ENCODE results near the gene RHBDD2. TPM values are rescaled to one million over a fixed set of nuclear protein-coding genes. Genes with fewer than 3 reads are reported as not detected.
"Not testable (repeated sequence)": the region's sequence is repeated elsewhere in the genome, so short reads cannot be mapped to it uniquely, and the experiment has no call there.

The RHBDD2 gene
- total RNA-seq = 10 to 100 TPM; 51.6 to 68.9 TPM
- 76.5 TPM for polyA plus RNA-seq (2013, experiment 1 of 2)
- polyA plus RNA-seq (2013, experiment 2 of 2) = 71.4 TPM
- long read RNA-seq, experiment 1, transcript RHBDD2-201 (4 exons, 1,802 nt) = major isoform, 40 of 65 reads
- long read RNA-seq, experiment 1, partial matches to known transcripts = 11 of 65 reads
- long read RNA-seq, experiment 1, other reads (novel, unspliced or antisense) = 4 of 65 reads
- long read RNA-seq, experiment 2, transcript RHBDD2-203 (3 exons, 1,274 nt) = minor isoform, 7 of 239 reads
- long read RNA-seq, experiment 2, transcript RHBDD2-201 (4 exons, 1,802 nt) = major isoform, 176 of 239 reads
- long read RNA-seq, experiment 2, transcript RHBDD2-202 (5 exons, 1,878 nt) = minor isoform, 41 of 239 reads
- long read RNA-seq, experiment 2, partial matches to known transcripts = 1 of 239 reads
- long read RNA-seq, experiment 2, other reads (novel, unspliced or antisense) = 13 of 239 reads
- long read RNA-seq, experiment 3, transcript RHBDD2-202 (5 exons, 1,878 nt) = minor isoform, 50 of 238 reads
- long read RNA-seq, experiment 3, transcript RHBDD2-201 (4 exons, 1,802 nt) = major isoform, 174 of 238 reads
- long read RNA-seq, experiment 3, partial matches to known transcripts = 5 of 238 reads
- long read RNA-seq, experiment 3, other reads (novel, unspliced or antisense) = 6 of 238 reads
- long read RNA-seq, experiment 4, transcript RHBDD2-202 (5 exons, 1,878 nt) = minor isoform, 54 of 296 reads
- long read RNA-seq, experiment 4, transcript RHBDD2-201 (4 exons, 1,802 nt) = major isoform, 228 of 296 reads
- long read RNA-seq, experiment 4, partial matches to known transcripts = 1 of 296 reads
- long read RNA-seq, experiment 4, other reads (novel, unspliced or antisense) = 10 of 296 reads

DNA sequence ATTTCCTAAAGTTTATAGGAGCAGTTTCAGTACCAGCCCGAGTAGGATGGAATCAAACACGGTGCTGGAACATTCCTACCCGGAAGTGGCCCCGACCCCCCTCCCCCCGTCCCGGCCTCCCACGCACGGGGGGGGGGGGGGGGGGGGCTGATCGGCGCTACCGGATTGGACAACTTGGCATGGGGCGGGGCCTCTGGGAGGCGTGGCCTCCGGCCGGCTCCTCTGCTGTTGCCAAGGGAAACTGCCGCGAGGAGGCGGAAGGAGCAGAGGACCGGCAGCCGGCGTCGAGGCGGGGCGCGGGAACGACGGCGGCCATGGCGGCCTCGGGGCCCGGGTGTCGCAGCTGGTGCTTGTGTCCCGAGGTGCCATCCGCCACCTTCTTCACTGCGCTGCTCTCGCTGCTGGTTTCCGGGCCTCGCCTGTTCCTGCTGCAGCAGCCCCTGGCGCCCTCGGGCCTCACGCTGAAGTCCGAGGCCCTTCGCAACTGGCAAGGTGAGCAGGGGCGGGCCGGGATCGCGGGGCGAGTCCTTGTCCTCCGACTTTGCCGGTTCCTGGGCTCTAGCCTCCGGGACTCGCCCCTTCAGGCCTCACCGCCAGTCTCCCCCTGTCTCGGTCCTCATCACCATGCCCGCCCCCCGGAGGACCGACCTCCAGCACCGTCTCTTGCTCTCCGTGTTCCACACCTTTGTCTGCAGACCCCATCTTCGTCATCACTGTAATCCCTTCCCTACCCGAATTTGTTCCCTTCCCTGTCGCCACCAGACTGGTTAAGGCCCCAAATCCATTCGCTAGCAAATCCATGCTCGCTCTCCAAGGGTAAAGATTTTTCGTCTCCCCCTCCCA, at the start of gene RHBDD2:
Gene RHBDD2, plus strand, starts transcription at position 266 of the 843 bp plus-strand sequence. Its CDS starts 49 bp downstream, at position 315.
- Mint-ChIP-seq H3K9me3 (no peaks in the 10 kb centered on the region), H3K4me3 (peak within 1 kb of the TSS; percentile 88), H3K36me3 (ENCODE audit: low read depth) (peaks cover 36% of the 10 kb centered on the region), H3K27me3 (ENCODE audit: insufficient read depth) (no peaks in the 10 kb centered on the region), H3K27ac (peak within 1 kb of the TSS; percentile 91), H3K4me1 (peaks cover 32% of the 10 kb centered on the region)
- DNase-seq = peak; percentile 98
- Histone ChIP-seq H3K27ac (ENCODE audit: low read depth, low read length) (peak within 1 kb of the TSS; percentile 86), H3K9me3 (ENCODE audit: control insufficient read depth, low read length) (no peaks in the 10 kb centered on the region), H3K36me3 (ENCODE audit: control insufficient read depth, insufficient read depth, low read length) (peaks cover 35% of the 10 kb centered on the region), H3K4me3 (ENCODE audit: low read length) (peak within 1 kb of the TSS; percentile 92), H3K4me1 (ENCODE audit: control insufficient read depth, insufficient read depth, low read length) (peaks cover 3% of the 10 kb centered on the region), H3K27me3 (ENCODE audit: control insufficient read depth, insufficient read depth, low read length, poor library complexity, severe bottlenecking) (no peaks in the 10 kb centered on the region), H3K9ac (ENCODE audit: extremely low read depth, low read length, poor library complexity, severe bottlenecking) (peak within 1 kb of the TSS; percentile 82)
- TF ChIP-seq, protein P1, sequence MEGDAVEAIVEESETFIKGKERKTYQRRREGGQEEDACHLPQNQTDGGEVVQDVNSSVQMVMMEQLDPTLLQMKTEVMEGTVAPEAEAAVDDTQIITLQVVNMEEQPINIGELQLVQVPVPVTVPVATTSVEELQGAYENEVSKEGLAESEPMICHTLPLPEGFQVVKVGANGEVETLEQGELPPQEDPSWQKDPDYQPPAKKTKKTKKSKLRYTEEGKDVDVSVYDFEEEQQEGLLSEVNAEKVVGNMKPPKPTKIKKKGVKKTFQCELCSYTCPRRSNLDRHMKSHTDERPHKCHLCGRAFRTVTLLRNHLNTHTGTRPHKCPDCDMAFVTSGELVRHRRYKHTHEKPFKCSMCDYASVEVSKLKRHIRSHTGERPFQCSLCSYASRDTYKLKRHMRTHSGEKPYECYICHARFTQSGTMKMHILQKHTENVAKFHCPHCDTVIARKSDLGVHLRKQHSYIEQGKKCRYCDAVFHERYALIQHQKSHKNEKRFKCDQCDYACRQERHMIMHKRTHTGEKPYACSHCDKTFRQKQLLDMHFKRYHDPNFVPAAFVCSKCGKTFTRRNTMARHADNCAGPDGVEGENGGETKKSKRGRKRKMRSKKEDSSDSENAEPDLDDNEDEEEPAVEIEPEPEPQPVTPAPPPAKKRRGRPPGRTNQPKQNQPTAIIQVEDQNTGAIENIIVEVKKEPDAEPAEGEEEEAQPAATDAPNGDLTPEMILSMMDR (conservative IDR thresholded peaks at IDR 0.05) = no peak
- WGBS, 2 experiments (ENCODE audit: insufficient coverage in 1 of 2, insufficient read length in 1 of 2) = 0% methylated on average over 17 to 55 of the region's 65 CpGs

DNA sequence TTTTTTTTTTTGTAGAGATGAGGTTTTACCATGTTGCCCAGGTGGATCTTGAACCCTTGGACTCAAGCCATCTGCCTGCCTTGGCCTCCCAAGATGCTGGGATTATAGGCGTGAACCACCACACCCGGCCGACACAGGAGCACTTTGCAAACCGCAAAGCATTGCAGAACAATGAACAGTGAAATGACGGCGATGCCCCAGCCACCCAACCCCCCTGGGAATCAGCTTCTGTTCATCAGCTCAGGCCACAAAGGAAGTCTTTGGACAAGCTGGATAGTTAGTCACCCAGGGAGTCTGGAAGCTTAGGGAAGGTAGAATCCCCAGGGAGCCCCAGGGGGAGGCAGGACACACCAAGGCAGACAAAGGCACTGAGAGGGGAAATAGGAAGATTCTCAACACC, 49.2 kb upstream of the RHBDD2 start:
- peaks cover 36% of the 10 kb centered on the region for H3K27me3 Mint-ChIP-seq (ENCODE audit: insufficient read depth)
- WGBS, 2 experiments (ENCODE audit: insufficient coverage in 1 of 2, insufficient read length in 1 of 2) = 80 to 83% methylated on average over 3 to 6 of the region's 6 CpGs
- H3K27me3 ChIP-seq (ENCODE audit: control insufficient read depth, insufficient read depth, low read length, poor library complexity, severe bottlenecking); H3K9me3 Mint-ChIP-seq; H3K4me3 ChIP-seq (ENCODE audit: low read length); H3K36me3 Mint-ChIP-seq (ENCODE audit: low read depth); H3K27ac ChIP-seq (ENCODE audit: low read depth, low read length); H3K4me3 Mint-ChIP-seq; H3K9me3 ChIP-seq (ENCODE audit: control insufficient read depth, low read length); H3K9ac ChIP-seq (ENCODE audit: extremely low read depth, low read length, poor library complexity, severe bottlenecking); H3K4me1 ChIP-seq (ENCODE audit: control insufficient read depth, insufficient read depth, low read length); H3K27ac Mint-ChIP-seq; DNase-seq; H3K36me3 ChIP-seq (ENCODE audit: control insufficient read depth, insufficient read depth, low read length); H3K4me1 Mint-ChIP-seq: not testable (repeated sequence)

DNA sequence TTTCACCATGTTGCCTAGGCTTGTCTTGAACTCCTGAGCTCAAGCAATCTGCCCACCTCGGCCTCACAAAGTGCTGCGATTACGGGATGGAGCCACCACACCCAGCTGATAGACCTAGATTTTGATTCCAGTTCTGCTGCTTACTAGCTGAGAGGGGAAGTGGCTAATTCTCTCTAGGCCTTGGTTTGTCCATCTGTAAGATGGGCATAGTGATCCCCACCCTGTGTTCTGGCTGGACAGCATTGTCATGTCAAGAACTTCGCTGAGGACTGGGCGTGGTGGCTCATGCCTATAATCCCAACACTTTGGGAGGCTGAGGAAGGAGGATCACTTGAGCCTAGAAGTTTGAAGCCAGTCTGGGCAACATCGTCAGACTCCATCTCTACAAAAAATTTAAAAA, 47.9 kb upstream of the RHBDD2 start:
- peaks cover 30% of the 10 kb centered on the region for H3K27me3 Mint-ChIP-seq (ENCODE audit: insufficient read depth)
- Histone ChIP-seq H3K4me1 (ENCODE audit: control insufficient read depth, insufficient read depth, low read length) (no peaks in the 10 kb centered on the region), H3K9me3 (ENCODE audit: control insufficient read depth, low read length) (no peaks in the 10 kb centered on the region), H3K4me3 (ENCODE audit: low read length) (no peak overlapping the region), H3K27me3 (ENCODE audit: control insufficient read depth, insufficient read depth, low read length, poor library complexity, severe bottlenecking) (no peaks in the 10 kb centered on the region), H3K27ac (ENCODE audit: low read depth, low read length) (no peak overlapping the region), H3K9ac (ENCODE audit: extremely low read depth, low read length, poor library complexity, severe bottlenecking) (no peak overlapping the region), H3K36me3 (ENCODE audit: control insufficient read depth, insufficient read depth, low read length) (no peaks in the 10 kb centered on the region)
- H3K27ac Mint-ChIP-seq = no peak overlapping the region
- TF ChIP-seq, protein P1 (conservative IDR thresholded peaks at IDR 0.05) = no peak
- DNase-seq = no peak
- no peaks in the 10 kb centered on the region for H3K9me3 Mint-ChIP-seq
- H3K4me1 Mint-ChIP-seq = peaks cover 4% of the 10 kb centered on the region
- WGBS, 2 experiments (ENCODE audit: insufficient coverage in 1 of 2, insufficient read length in 1 of 2) = 91 to 93% methylated on average over 6 of the region's 6 CpGs
- H3K36me3 Mint-ChIP-seq (ENCODE audit: low read depth) = no peaks in the 10 kb centered on the region
- H3K4me3 Mint-ChIP-seq = no peak overlapping the region

DNA sequence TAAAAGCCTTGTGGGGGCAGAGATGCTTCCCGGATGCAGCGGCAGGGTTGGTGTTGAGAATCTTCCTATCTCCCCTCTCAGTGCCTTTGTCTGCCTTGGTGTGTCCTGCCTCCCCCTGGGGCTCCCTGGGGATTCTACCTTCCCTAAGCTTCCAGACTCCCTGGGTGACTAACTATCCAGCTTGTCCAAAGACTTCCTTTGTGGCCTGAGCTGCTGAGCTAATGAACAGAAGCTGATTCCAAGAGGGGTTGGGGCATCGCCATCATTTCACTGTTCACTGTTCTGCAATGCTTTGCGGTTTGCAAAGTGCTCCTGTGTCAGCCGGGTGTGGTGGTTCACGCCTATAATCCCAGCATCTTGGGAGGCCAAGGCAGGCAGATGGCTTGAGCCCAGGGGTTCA, 45.2 kb upstream of the RHBDD2 start:
- H3K9me3 ChIP-seq (ENCODE audit: control insufficient read depth, low read length); H3K4me3 Mint-ChIP-seq; H3K36me3 Mint-ChIP-seq (ENCODE audit: low read depth); H3K4me3 ChIP-seq (ENCODE audit: low read length); DNase-seq; H3K4me1 Mint-ChIP-seq; H3K36me3 ChIP-seq (ENCODE audit: control insufficient read depth, insufficient read depth, low read length); H3K27ac ChIP-seq (ENCODE audit: low read depth, low read length); H3K27me3 ChIP-seq (ENCODE audit: control insufficient read depth, insufficient read depth, low read length, poor library complexity, severe bottlenecking); H3K9ac ChIP-seq (ENCODE audit: extremely low read depth, low read length, poor library complexity, severe bottlenecking); H3K4me1 ChIP-seq (ENCODE audit: control insufficient read depth, insufficient read depth, low read length); H3K27ac Mint-ChIP-seq; H3K9me3 Mint-ChIP-seq: not testable (repeated sequence)
- H3K27me3 Mint-ChIP-seq (ENCODE audit: insufficient read depth) = peaks cover 24% of the 10 kb centered on the region
- 89 to 100% methylated on average over 4 to 6 of the region's 6 CpGs for WGBS, 2 experiments (ENCODE audit: insufficient coverage in 1 of 2, insufficient read length in 1 of 2)
